Midbrain (tissue), 1 donor: ENCODE data around the gene DUOX2.
"Not testable (repeated sequence)": the region's sequence is repeated elsewhere in the genome, so short reads cannot be mapped to it uniquely, and the experiment has no call there.

ENCODE experiments used
- DNase-seq: peaks from one replicate; lab custom pipeline; 2025; lab: John Stamatoyannopoulos, UW

Gene DUOX2

GRCh38 chr15:45073602-45074001, 40.4 kb downstream of the DUOX2 start:
- DNase-seq = not testable (repeated sequence)

GRCh38 chr15:45069942-45070360, 44.0 kb downstream of the DUOX2 start:
- DNase-seq = not testable (repeated sequence)

- no peak for DNase-seq
These were observed 49.6 kb downstream of the DUOX2 start for GRCh38 chr15:45064386-45064785.

- not testable (repeated sequence) for DNase-seq
These were observed 51.7 kb downstream of the DUOX2 start for GRCh38 chr15:45062301-45062700.

GRCh38 chr15:45058690-45059675, 55.0 kb downstream of the DUOX2 start:
- not testable (repeated sequence) for DNase-seq

- not testable (repeated sequence) for DNase-seq
These were observed 61.3 kb downstream of the DUOX2 start for GRCh38 chr15:45052676-45053075.

- no peak for DNase-seq
These were observed 63.4 kb downstream of the DUOX2 start for GRCh38 chr15:45050587-45050986.

GRCh38 chr15:45048794-45049631, 65.0 kb downstream of the DUOX2 start:
- peak; percentile 28 for DNase-seq

- not testable (repeated sequence) for DNase-seq
These were observed 65.6 kb downstream of the DUOX2 start for GRCh38 chr15:45048449-45048793.

GRCh38 chr15:45044270-45044669, 69.7 kb downstream of the DUOX2 start:
- not testable (repeated sequence) for DNase-seq

GRCh38 chr15:45042859-45043258, 71.1 kb downstream of the DUOX2 start:
- DNase-seq = not testable (repeated sequence)
